GM12874 (cell line): Measurements from ENCODE around the gene PRMT6.
A peak's percentile ranks its signal among the peaks of the same experiment; 100 is the strongest.

ENCODE experiments used
- CTCF ChIP-seq: IDR thresholded peaks from 2 replicates; pipeline ENCODE4 v1.5.1; 2011; ENCODE audit warnings: low read depth, mild to moderate bottlenecking, control low read depth, low read length, moderate library complexity; ENCODE audit not compliant: insufficient read depth

PRMT6 gene

DNA sequence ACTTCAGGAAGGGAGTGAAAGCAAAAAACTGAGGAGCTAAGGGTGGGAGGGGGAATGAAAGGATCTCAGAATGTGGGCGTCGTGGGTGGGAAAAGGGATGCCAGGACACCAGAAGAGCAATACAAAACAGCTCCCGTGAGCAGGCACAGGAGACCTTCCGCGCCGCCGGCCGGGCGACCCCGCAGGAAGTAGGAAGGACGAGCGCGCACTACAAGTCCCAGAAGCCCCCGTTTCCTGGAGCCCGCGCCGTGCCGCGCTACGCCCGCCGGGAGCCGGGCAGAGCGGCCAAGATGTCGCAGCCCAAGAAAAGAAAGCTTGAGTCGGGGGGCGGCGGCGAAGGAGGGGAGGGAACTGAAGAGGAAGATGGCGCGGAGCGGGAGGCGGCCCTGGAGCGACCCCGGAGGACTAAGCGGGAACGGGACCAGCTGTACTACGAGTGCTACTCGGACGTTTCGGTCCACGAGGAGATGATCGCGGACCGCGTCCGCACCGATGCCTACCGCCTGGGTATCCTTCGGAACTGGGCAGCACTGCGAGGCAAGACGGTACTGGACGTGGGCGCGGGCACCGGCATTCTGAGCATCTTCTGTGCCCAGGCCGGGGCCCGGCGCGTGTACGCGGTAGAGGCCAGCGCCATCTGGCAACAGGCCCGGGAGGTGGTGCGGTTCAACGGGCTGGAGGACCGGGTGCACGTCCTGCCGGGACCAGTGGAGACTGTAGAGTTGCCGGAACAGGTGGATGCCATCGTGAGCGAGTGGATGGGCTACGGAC, at the start of gene PRMT6:
TSS of gene PRMT6 (plus strand) at position 249 of the 771 bp plus-strand sequence. CDS start at position 291, 42 bp downstream.
- TF ChIP-seq CTCF, result 0 out of 2 replicates have a peak, but pooled peaks have one; percentile 3

GRCh38 chr1:107009281-107009680, 47.2 kb upstream of the PRMT6 start:
- no peak for TF ChIP-seq CTCF

DNA sequence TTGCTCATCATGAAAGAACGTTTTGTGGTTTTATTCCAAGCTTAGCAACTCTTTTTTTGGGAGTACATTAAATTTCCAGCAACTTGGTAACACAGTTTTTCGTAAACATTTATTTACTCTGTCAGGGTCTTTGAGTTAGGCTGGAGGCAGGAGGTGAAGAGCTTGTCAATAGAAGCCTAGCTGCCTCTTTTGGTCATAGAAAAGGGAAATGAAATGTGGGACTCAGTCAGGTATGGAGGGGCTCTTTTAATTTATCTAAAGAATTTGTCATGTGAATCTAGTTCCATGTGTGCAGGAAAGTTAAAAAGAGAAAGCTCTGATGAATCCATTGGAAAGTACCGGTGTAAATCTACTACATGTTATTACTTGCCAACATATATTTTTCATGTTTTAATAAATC, 45.9 kb upstream of the PRMT6 start:
- TF ChIP-seq CTCF, result no peak

DNA sequence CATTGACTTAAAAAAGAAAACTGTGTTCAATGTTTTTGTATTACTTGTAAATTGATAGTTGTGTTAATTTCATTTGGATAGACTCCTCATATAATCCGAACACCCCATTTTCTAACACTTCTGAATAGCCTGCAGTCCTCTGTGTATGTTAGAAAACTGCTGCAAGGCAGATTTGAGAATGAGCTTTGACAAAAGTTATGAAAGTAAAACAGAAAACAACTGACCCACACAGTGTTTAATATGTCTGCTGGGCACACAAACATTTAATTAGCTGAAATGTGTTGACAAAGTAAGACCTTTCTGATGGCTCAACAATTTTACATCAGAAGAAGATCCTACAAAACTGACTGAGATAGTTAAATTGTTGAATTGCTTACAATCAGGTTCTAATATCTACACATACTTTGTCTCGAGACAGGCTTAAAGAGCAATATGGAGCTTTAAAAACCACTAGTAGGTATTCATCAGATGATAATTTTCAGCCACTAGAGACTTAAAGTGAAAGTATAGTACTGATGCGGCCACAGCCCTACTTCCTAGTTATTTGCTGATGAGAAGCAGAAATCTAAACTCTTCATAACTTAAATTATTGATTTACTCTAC, 40.0 kb upstream of the PRMT6 start:
- no peak for TF ChIP-seq CTCF

GRCh38 chr1:107018445-107018844, 38.0 kb upstream of the PRMT6 start:
- TF ChIP-seq CTCF, result no peak

DNA sequence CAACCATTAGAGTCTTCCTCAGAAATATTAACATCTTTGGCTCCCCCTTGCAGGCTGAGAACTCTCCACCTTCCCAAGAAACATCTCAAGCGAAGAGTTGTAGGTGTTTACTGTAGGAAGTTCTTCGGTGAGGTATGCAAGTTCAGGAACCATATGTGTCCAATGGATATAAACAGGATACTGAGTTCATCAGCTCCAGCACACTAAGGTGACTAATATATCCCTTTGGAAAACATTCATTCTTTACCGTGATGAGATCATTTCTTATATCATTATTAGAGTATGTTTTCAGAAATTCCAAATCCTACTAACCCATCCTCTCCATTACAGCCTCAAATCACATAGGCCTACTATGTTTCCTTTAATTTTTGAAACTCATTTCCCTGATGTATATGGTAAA, 37.3 kb upstream of the PRMT6 start:
- no peak for TF ChIP-seq CTCF

DNA sequence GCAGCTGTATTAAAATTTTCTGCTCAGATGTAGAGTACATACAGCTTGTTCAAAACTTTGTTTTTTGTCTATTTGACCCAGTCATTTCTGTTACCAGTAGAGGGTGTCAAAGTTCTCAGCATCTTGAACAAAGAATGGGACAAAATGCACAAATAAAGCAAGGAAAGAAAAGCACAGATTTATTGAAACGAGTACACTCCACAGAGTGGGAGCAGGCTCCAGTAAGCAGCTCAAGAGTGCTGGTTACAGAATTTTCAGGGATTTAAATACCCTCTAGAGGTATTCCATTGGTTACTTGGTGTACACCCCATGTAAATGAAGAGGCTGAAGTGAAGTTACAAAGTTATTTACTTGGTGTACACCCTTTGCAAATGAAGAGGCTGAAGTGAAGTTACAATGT, 8.9 kb upstream of the PRMT6 start:
- no peak for TF ChIP-seq CTCF
